Stimulated activated naive CD4-positive, alpha-beta T cell treated with Interleukin-2 at 50 U/mL for 16 hours (primary cell): ENCODE results near the gene SULT1B1.

Source experiments
- DNase-seq: peaks from one replicate; lab custom pipeline; 2025; lab: John Stamatoyannopoulos, UW

Gene SULT1B1

GRCh38 chr4:69749771-69750170 lies 10.6 kb downstream of the SULT1B1 start:
- no peak for DNase-seq

- DNase-seq = no peak
These were observed 12.2 kb downstream of the SULT1B1 start for GRCh38 chr4:69748173-69748572.

- no peak for DNase-seq
These were observed 16.3 kb downstream of the SULT1B1 start for GRCh38 chr4:69744157-69744478.

GRCh38 chr4:69743476-69744156 lies 16.8 kb downstream of the SULT1B1 start:
- DNase-seq = no peak

- DNase-seq = no peak
These were observed 17.8 kb downstream of the SULT1B1 start for GRCh38 chr4:69742596-69742995.

GRCh38 chr4:69738872-69739271 lies 21.5 kb downstream of the SULT1B1 start:
- no peak for DNase-seq

GRCh38 chr4:69735119-69735518 lies 25.3 kb downstream of the SULT1B1 start:
- no peak for DNase-seq

- no peak for DNase-seq
These were observed 28.6 kb downstream of the SULT1B1 start for GRCh38 chr4:69731847-69732246.

GRCh38 chr4:69731241-69731640 lies 29.2 kb downstream of the SULT1B1 start:
- no peak for DNase-seq

- DNase-seq = no peak
These were observed 30.4 kb downstream of the SULT1B1 start for GRCh38 chr4:69730002-69730401.

- no peak for DNase-seq
These were observed 32.5 kb downstream of the SULT1B1 start for GRCh38 chr4:69727926-69728325.

GRCh38 chr4:69727426-69727825 lies 33.0 kb downstream of the SULT1B1 start:
- DNase-seq = no peak

GRCh38 chr4:69726971-69727370 lies 33.4 kb downstream of the SULT1B1 start:
- no peak for DNase-seq

- no peak for DNase-seq
These were observed 41.8 kb downstream of the SULT1B1 start for GRCh38 chr4:69718396-69719271.

- DNase-seq = no peak
These were observed 42.6 kb downstream of the SULT1B1 start for GRCh38 chr4:69717778-69718177.

- no peak for DNase-seq
These were observed 43.8 kb downstream of the SULT1B1 start for GRCh38 chr4:69716654-69717053.

- DNase-seq = no peak
These were observed 46.3 kb downstream of the SULT1B1 start for GRCh38 chr4:69714086-69714485.

GRCh38 chr4:69713593-69713992 lies 46.8 kb downstream of the SULT1B1 start:
- DNase-seq = no peak

GRCh38 chr4:69710580-69710979 lies 49.8 kb downstream of the SULT1B1 start:
- no peak for DNase-seq

- no peak for DNase-seq
These were observed 52.2 kb downstream of the SULT1B1 start for GRCh38 chr4:69708211-69708610.

GRCh38 chr4:69707807-69708206 lies 52.6 kb downstream of the SULT1B1 start:
- DNase-seq = no peak

GRCh38 chr4:69702201-69702600 lies 58.2 kb downstream of the SULT1B1 start:
- DNase-seq = no peak

GRCh38 chr4:69701696-69702095 lies 58.7 kb downstream of the SULT1B1 start:
- DNase-seq = no peak
